Heart left ventricle (tissue), 13 donors: Measurements from ENCODE around the gene PARP15.

Experiments used
- POLR2A ChIP-seq, 2 donors: fragments of 450-650 bp; IDR thresholded peaks; one replicate each; pipeline ENCODE4 v1.6.1; 2017; ENCODE audit warnings: antibody characterized with exemption in 2 of 2, mild to moderate bottlenecking in 2 of 2, moderate library complexity in 2 of 2
- TF ChIP-seq, protein P1 (sequence below), 12 donors: fragments of 200-600 bp; sonication (generic) in 4 of 12; IDR thresholded peaks; one replicate each; pipeline versions ENCODE4 v1.5.0 to v1.8.0; 2018 to 2022; ENCODE audit warnings: antibody characterized with exemption in 12 of 12, mild to moderate bottlenecking in 5 of 12
- donor health status: ischemic (EF 13 %, LVEDD 7.1; RV severe dilation, severe dysfunction).
- donor health status: DM: no; HTN: yes; CAD: no.
- donor health status: DM: no; HTN: no; CAD: no.
- donor health status: ischemic (EF 25% LVEDD 6.9; RV normal size, moderate dysfunction).
- donor health status: ischemic (EF 25% LVEDD 5.7; RV mildly dilated, moderate dysfunction).
- donor health status: ischemic (EF 35%, LVEDD 5.7; RV mildly dilated, moderate dysfunction).
- donor health status: nonischemic (EF 11% LVEDD 7.7; RV severe dilation, severe dysfunction).
- donor health status: DM: yes; HTN: yes; CAD: no.
- donor health status: PGD.
- donor health status: ischemic (EF 29% LVEDD 5.4; RV normal size, mild dysfunction).
- donor health status: nonischemic (EF 23%, LVEDD 6.1; RV moderate dilation, normal function).

DNA sequence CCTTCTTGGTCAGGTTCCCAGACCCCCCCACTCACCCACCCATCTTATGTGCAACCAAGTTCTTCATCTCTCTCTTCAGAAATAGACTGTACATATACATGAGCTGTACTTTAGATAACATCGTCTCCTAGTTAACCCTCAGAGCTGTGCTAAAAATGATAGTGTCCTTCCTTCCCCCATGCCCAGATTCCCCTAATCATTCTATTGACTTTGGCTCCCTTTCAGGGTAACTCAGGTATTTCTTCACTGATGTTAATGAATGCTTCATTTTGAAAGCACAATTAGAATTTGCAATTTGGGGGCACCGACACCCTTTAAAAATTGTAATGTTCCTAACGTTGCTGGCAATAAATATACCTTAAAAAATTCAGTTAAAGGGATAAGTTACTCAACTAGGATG is 24.3 kb upstream of the PARP15 start:
- TF ChIP-seq, protein P1, sequence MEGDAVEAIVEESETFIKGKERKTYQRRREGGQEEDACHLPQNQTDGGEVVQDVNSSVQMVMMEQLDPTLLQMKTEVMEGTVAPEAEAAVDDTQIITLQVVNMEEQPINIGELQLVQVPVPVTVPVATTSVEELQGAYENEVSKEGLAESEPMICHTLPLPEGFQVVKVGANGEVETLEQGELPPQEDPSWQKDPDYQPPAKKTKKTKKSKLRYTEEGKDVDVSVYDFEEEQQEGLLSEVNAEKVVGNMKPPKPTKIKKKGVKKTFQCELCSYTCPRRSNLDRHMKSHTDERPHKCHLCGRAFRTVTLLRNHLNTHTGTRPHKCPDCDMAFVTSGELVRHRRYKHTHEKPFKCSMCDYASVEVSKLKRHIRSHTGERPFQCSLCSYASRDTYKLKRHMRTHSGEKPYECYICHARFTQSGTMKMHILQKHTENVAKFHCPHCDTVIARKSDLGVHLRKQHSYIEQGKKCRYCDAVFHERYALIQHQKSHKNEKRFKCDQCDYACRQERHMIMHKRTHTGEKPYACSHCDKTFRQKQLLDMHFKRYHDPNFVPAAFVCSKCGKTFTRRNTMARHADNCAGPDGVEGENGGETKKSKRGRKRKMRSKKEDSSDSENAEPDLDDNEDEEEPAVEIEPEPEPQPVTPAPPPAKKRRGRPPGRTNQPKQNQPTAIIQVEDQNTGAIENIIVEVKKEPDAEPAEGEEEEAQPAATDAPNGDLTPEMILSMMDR (IDR thresholded peaks at IDR 0.05): no peak
- TF ChIP-seq POLR2A (IDR thresholded peaks at IDR 0.05): no peak
